ENCODE measurements around the gene THEM4.

GRCh38 chr1:151871284-151872030 lies 37.9 kb downstream of the THEM4 start:
- TF ChIP-seq CTCF (IDR thresholded peaks at IDR 0.05; ENCODE audit: insufficient read depth, low read depth, low read length), result no peak
- TF ChIP-seq EZH2 (IDR thresholded peaks at IDR 0.05; ENCODE audit: insufficient read depth, low read length), result no peak

Data from astrocyte (in vitro differentiated cells and primary cell).